OCI-LY7 (cell line): ENCODE data around the gene PARD3.
"Not testable (repeated sequence)": the region's sequence is repeated elsewhere in the genome, so short reads cannot be mapped to it uniquely, and the experiment has no call there.

Source experiments
- CTCF ChIP-seq: fragments of 200-600 bp; sonication (generic); conservative IDR thresholded peaks from 2 replicates; pipeline ENCODE4 v1.5.1; 2014; ENCODE audit warnings: mild to moderate bottlenecking, antibody characterized with exemption, low read length, moderate library complexity, mixed read lengths
- EZH2phosphoT487 ChIP-seq: fragments of 200-600 bp; sonication (generic); IDR thresholded peaks from 2 replicates; pipeline ENCODE4 v1.6.1; 2018; ENCODE audit warnings: low read depth, borderline replicate concordance, mild to moderate bottlenecking, mixed run types, antibody characterized with exemption, low read length, moderate library complexity, mixed read lengths

DNA sequence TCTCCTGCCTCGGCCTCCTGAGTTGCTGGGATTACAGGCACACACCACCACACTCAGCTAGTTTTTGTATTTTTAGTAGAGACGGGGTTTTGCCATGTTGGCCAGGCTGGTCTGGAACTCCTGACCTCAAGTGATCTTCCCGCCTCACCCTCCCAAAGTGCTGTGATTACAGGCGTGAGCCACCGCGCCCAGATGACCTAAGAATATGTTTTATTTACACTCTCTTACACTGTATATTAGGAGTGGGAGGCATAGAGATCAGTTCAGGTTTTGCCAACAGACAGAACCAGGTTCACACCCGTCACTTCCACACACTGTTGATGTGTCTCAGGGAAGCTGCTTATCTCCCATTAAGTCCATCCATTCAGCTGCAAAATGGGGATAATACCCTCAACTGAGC is 64.3 kb downstream of the PARD3 start:
- not testable (repeated sequence) for TF ChIP-seq CTCF, EZH2phosphoT487
